ACHN (cell line): ENCODE results near the gene CT45A6.
"Not testable (repeated sequence)": the region's sequence is repeated elsewhere in the genome, so short reads cannot be mapped to it uniquely, and the experiment has no call there.

Experiments used
- DNase-seq: peaks from one replicate; pipeline ENCODE4 v3.0.0-alpha.2; 2015
- in situ Hi-C: cut with HindIII; loops from 2 replicates; pipeline ENCODE4 v1.10.0; 2017; ENCODE audit warnings: low sequenced_read_pairs, low pct_ligation_motif_present, low pct_unique_long_range_greater_than_20kb

The CT45A6 gene

DNA sequence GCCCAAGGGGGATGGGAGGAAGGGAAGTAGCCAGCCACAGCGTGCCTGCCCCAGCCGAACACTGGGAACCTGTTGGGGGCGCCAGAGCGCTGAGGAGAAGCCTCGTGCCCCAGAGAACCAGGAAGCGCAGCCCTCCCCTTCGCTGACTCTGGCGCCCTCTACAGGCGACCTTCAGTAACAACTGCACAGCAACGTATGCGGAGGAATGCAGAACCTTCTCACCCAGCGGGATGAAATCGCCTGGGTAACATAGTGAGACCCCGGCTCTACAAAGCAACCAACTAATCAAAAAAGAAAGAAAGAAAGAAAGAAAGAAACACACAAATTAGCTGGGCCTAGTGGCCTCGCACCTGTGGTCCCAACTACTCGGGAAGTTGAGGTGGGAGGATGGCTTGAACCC is at the start of gene CT45A6:
CT45A6 (minus strand) TSS at position 101 of the 400 bp plus-strand sequence. CDS start 3,794 bp downstream, outside the sequence.
- in situ Hi-C loops, DNase-seq: not testable (repeated sequence)

- in situ Hi-C loops, DNase-seq: not testable (repeated sequence)
Measured at GRCh38 chrX:135837180-135837579, 34.6 kb upstream of the CT45A6 start, which contains the start of gene CT45A7. CT45A7 (minus strand) TSS chrX:135837280; CDS start chrX:135833533, 3,747 bp downstream.

DNA sequence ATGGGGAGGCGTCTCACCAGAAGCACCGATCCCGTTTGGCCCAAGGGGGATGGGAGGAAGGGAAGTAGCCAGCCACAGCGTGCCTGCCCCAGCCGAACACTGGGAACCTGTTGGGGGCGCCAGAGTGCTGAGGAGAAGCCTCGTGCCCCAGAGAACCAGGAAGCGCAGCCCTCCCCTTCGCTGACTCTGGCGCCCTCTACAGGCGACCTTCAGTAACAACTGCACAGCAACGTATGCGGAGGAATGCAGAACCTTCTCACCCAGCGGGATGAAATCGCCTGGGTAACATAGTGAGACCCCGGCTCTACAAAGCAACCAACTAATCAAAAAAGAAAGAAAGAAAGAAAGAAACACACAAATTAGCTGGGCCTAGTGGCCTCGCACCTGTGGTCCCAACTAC is 17.3 kb upstream of the CT45A6 start, which contains the start of gene CT45A2:
CT45A2 (minus strand) TSS at position 101 of the 400 bp plus-strand sequence. CDS start 3,747 bp downstream, outside the sequence.
- in situ Hi-C loops, DNase-seq: not testable (repeated sequence)

DNA sequence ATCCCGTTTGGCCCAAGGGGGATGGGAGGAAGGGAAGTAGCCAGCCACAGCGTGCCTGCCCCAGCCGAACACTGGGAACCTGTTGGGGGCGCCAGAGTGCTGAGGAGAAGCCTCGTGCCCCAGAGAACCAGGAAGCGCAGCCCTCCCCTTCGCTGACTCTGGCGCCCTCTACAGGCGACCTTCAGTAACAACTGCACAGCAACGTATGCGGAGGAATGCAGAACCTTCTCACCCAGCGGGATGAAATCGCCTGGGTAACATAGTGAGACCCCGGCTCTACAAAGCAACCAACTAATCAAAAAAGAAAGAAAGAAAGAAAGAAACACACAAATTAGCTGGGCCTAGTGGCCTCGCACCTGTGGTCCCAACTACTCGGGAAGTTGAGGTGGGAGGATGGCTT is 17.2 kb downstream of the CT45A6 start, which contains the start of gene CT45A5:
CT45A5 (minus strand) TSS at position 101 of the 400 bp plus-strand sequence. CDS start 3,774 bp downstream, outside the sequence.
- DNase-seq, in situ Hi-C loops: not testable (repeated sequence)

DNA sequence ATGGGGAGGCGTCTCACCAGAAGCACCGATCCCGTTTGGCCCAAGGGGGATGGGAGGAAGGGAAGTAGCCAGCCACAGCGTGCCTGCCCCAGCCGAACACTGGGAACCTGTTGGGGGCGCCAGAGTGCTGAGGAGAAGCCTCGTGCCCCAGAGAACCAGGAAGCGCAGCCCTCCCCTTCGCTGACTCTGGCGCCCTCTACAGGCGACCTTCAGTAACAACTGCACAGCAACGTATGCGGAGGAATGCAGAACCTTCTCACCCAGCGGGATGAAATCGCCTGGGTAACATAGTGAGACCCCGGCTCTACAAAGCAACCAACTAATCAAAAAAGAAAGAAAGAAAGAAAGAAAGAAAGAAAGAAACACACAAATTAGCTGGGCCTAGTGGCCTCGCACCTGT is 34.5 kb downstream of the CT45A6 start, which contains the start of gene CT45A3:
CT45A3 (minus strand) TSS at position 101 of the 400 bp plus-strand sequence. CDS start 3,747 bp downstream, outside the sequence.
- DNase-seq = not testable (repeated sequence)

DNA sequence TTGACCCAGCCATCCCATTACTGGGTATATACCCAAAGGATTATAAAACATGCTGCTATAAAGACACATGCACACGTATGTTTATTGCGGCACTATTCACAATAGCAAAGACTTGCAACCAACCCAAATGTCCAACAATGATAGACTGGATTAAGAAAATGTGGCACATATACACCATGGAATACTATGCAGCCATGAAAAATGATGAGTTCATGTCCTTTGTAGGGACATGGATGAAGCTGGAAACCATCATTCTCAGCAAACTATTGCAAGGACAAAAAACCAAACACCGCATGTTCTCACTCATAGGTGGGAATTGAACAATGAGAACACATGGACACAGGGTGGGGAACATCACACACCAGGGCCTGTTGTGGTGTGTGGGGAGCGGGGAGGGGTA is 57.8 kb downstream of the CT45A6 start:
- in situ Hi-C loops = not testable (repeated sequence)

More for the DNA sequence above, 34.5 kb downstream of the CT45A6 start, which contains the start of gene CT45A3:
- in situ Hi-C loops = not testable (repeated sequence)

More for the DNA sequence above, 57.8 kb downstream of the CT45A6 start:
- not testable (repeated sequence) for DNase-seq
